IMR-90 (cell line): Measurements from ENCODE around the gene NHSL2. TPM values are rescaled to one million over a fixed set of nuclear protein-coding genes. Genes with fewer than 3 reads are reported as not detected.

ENCODE experiments used
- ATAC-seq: fragments of 200-7000 bp; cut with Tn5 transposase; 2 replicates; pipeline ENCODE4 v1.9.1; 2020; ENCODE audit warnings: low read depth, mild to moderate bottlenecking, moderate library complexity
- BruUV-seq: library from RNA; stranded (reverse); fragments of 400-500 nt; replicated peaks from 2 replicates; lab custom pipeline; 2021; lab: Mats Ljungman, UMichigan
- CTCF ChIA-PET: fragments of 300-600 bp; formaldehyde crosslinking; extraction: SDS; loops from one replicate; lab custom pipeline; 2021; ENCODE audit warnings: antibody characterized with exemption; lab: Yijun Ruan, JAX
- POLR2A ChIA-PET: fragments of 300-600 bp; sonication (Branson Sonifier 250); formaldehyde crosslinking; loops from one replicate; lab custom pipeline; 2022; ENCODE audit warnings: antibody characterized with exemption; ENCODE audit not compliant: unreplicated experiment; lab: Charles Lee
- DNase-seq: peaks from one replicate; pipeline ENCODE4 v3.0.0; 2013
- H2AFZ ChIP-seq: replicated peaks from 2 replicates; pipeline ENCODE3; 2013; ENCODE audit warnings: low read length, mild to moderate bottlenecking; ENCODE audit not compliant: poor library complexity
- H2AK5ac ChIP-seq: 2 replicates; pipeline ENCODE4 v1.6.1; 2013; ENCODE audit warnings: low read depth, low read length, inconsistent platforms
- H2AK9ac ChIP-seq: replicated peaks from 2 replicates; pipeline ENCODE3; 2013; ENCODE audit warnings: mild to moderate bottlenecking, low read depth, low read length, moderate library complexity; ENCODE audit not compliant: poor library complexity
- H2BK120ac ChIP-seq: 2 replicates; pipeline ENCODE4 v1.6.1; 2013; ENCODE audit warnings: low read depth, low read length, inconsistent platforms
- H2BK15ac ChIP-seq: 3 replicates; pipeline ENCODE4 v1.6.1; 2013; ENCODE audit warnings: low read depth, low read length, inconsistent platforms
- H2BK20ac ChIP-seq: 2 replicates; pipeline ENCODE4 v1.6.1; 2013; ENCODE audit warnings: low read depth, mild to moderate bottlenecking, inconsistent platforms, low read length, moderate library complexity
- H2BK5ac ChIP-seq: 2 replicates; pipeline ENCODE4 v1.6.1; 2013; ENCODE audit warnings: mild to moderate bottlenecking, low read depth, low read length, inconsistent platforms; ENCODE audit not compliant: poor library complexity, severe bottlenecking
- H3K14ac ChIP-seq: replicated peaks from 2 replicates; pipeline ENCODE4 v1.6.1; 2013; ENCODE audit warnings: low read depth, low read length, inconsistent platforms
- H3K18ac ChIP-seq: 2 replicates; pipeline ENCODE4 v1.6.1; 2013; ENCODE audit warnings: low read depth, low read length, control low read depth
- H3K23ac ChIP-seq: 2 replicates; pipeline ENCODE4 v1.6.1; 2013; ENCODE audit warnings: low read depth, low read length, inconsistent platforms
- H3K27ac ChIP-seq: 2 replicates; pipeline ENCODE4 v1.5.1; 2013; ENCODE audit warnings: mild to moderate bottlenecking, control low read depth, low read length; ENCODE audit not compliant: insufficient read depth
- H3K27me3 ChIP-seq: 2 replicates; pipeline ENCODE4 v1.6.1; 2013; ENCODE audit warnings: low read length; ENCODE audit not compliant: control insufficient read depth, insufficient read depth
- H3K36me3 ChIP-seq: 2 replicates; pipeline ENCODE4 v1.6.1; 2013; ENCODE audit warnings: low read length, mixed read lengths; ENCODE audit not compliant: control insufficient read depth, insufficient read depth
- H3K4ac ChIP-seq: 2 replicates; pipeline ENCODE4 v1.6.1; 2013; ENCODE audit warnings: low read depth, low read length, inconsistent platforms
- H3K4me1 ChIP-seq: 2 replicates; pipeline ENCODE4 v1.6.1; 2013; ENCODE audit warnings: low read length, mixed read lengths; ENCODE audit not compliant: control insufficient read depth, insufficient read depth
- H3K4me2 ChIP-seq: 2 replicates; pipeline ENCODE4 v1.6.1; 2013; ENCODE audit warnings: low read depth, mild to moderate bottlenecking, control low read depth, low read length, moderate library complexity
- H3K4me3 ChIP-seq: 2 replicates; pipeline ENCODE4 v1.5.1; 2013; ENCODE audit warnings: low read depth, mild to moderate bottlenecking, control low read depth, low read length, moderate library complexity; ENCODE audit not compliant: insufficient read depth
- H3K56ac ChIP-seq: 2 replicates; pipeline ENCODE4 v1.6.1; 2013; ENCODE audit warnings: low read length, inconsistent platforms; ENCODE audit not compliant: insufficient read depth; ENCODE audit errors: extremely low read depth
- H3K79me1 ChIP-seq, 2 experiments: 2 replicates each; pipeline ENCODE4 v1.6.1; 2013; ENCODE audit warnings: low read length in 2 of 2, inconsistent platforms in 1 of 2, low read depth in 1 of 2
- H3K9ac ChIP-seq: 2 replicates; pipeline ENCODE4 v1.6.1; 2013; ENCODE audit warnings: low read depth, low read length, control low read depth
- H3K9me1 ChIP-seq: 2 replicates; pipeline ENCODE4 v1.6.1; 2013; ENCODE audit warnings: low read length, inconsistent platforms; ENCODE audit not compliant: insufficient read depth
- H3K9me3 ChIP-seq: 2 replicates; pipeline ENCODE4 v1.6.1; 2013; ENCODE audit warnings: low read length; ENCODE audit not compliant: control insufficient read depth, insufficient read depth
- H4K20me1 ChIP-seq: 2 replicates; pipeline ENCODE4 v1.6.1; 2013; ENCODE audit warnings: low read length, inconsistent platforms; ENCODE audit not compliant: insufficient read depth
- H4K5ac ChIP-seq: 2 replicates; pipeline ENCODE4 v1.6.1; 2013; ENCODE audit warnings: mild to moderate bottlenecking, low read depth, low read length, control low read depth
- H4K8ac ChIP-seq, 2 experiments: 2 replicates each; pipeline ENCODE4 v1.6.1; 2013; ENCODE audit warnings: low read depth in 2 of 2, low read length in 2 of 2, control low read depth in 1 of 2, inconsistent platforms in 1 of 2
- H4K91ac ChIP-seq: 2 replicates; pipeline ENCODE4 v1.6.1; 2013; ENCODE audit warnings: low read depth, low read length, inconsistent platforms; ENCODE audit not compliant: insufficient read depth
- BHLHE40 ChIP-seq: fragments of 150-350 bp; IDR thresholded peaks from 2 replicates; pipeline ENCODE4 v1.6.1; 2016; ENCODE audit warnings: mild to moderate bottlenecking, low read depth, low read length
- CEBPB ChIP-seq: IDR thresholded peaks from 2 replicates; pipeline ENCODE4 v1.6.1; 2012; ENCODE audit warnings: low read depth, low read length, improper control_type of control experiment
- CHD1 ChIP-seq: IDR thresholded peaks from 2 replicates; pipeline ENCODE4 v1.6.1; 2012; ENCODE audit warnings: low read depth, low read length, improper control_type of control experiment
- CTCF ChIP-seq: conservative IDR thresholded peaks from 2 replicates; pipeline ENCODE4 v1.5.1; 2012; ENCODE audit warnings: mild to moderate bottlenecking, low read depth, low read length, improper control_type of control experiment
- ELK1 ChIP-seq: fragments of 150-350 bp; IDR thresholded peaks from 2 replicates; pipeline ENCODE4 v1.6.1; 2016; ENCODE audit warnings: low read depth, mild to moderate bottlenecking, low read length, moderate library complexity, borderline replicate concordance
- FOS ChIP-seq: fragments of 150-350 bp; IDR thresholded peaks from 2 replicates; pipeline ENCODE4 v1.6.1; 2016; ENCODE audit warnings: low read depth, low read length
- MAFK ChIP-seq: IDR thresholded peaks from 2 replicates; pipeline ENCODE4 v1.6.1; 2012; ENCODE audit warnings: low read depth, low read length, improper control_type of control experiment
- MAZ ChIP-seq: IDR thresholded peaks from 2 replicates; pipeline ENCODE4 v1.6.1; 2012; ENCODE audit warnings: low read depth, mild to moderate bottlenecking, low read length, improper control_type of control experiment, moderate library complexity, borderline replicate concordance
- MXI1 ChIP-seq: IDR thresholded peaks from 2 replicates; pipeline ENCODE4 v1.6.1; 2012; ENCODE audit warnings: low read depth, mild to moderate bottlenecking, low read length, moderate library complexity, borderline replicate concordance
- NFE2L2 ChIP-seq: fragments of 150-350 bp; IDR thresholded peaks from 2 replicates; pipeline ENCODE4 v1.6.1; 2016; ENCODE audit warnings: low read depth, mild to moderate bottlenecking, low read length
- POLR2A ChIP-seq: IDR thresholded peaks from 2 replicates; pipeline ENCODE4 v1.6.1; 2012; ENCODE audit warnings: mild to moderate bottlenecking, low read depth, low read length
- RAD21 ChIP-seq: IDR thresholded peaks from 2 replicates; pipeline ENCODE4 v1.6.1; 2012; ENCODE audit warnings: low read length, improper control_type of control experiment
- RCOR1 ChIP-seq: IDR thresholded peaks from 2 replicates; pipeline ENCODE4 v1.6.1; 2012; ENCODE audit warnings: mild to moderate bottlenecking, low read length, improper control_type of control experiment; ENCODE audit not compliant: insufficient replicate concordance
- RFX5 ChIP-seq: IDR thresholded peaks from 2 replicates; pipeline ENCODE4 v1.8.0; 2012; ENCODE audit warnings: low read depth, mild to moderate bottlenecking, low read length, moderate library complexity
- SMC3 ChIP-seq: fragments of 150-350 bp; IDR thresholded peaks from 2 replicates; pipeline ENCODE4 v1.6.1; 2016; ENCODE audit warnings: low read depth, mild to moderate bottlenecking, antibody characterized with exemption, low read length, moderate library complexity
- USF2 ChIP-seq: fragments of 150-350 bp; IDR thresholded peaks from 2 replicates; pipeline ENCODE4 v1.6.1; 2017; ENCODE audit warnings: mild to moderate bottlenecking, antibody characterized with exemption, low read length, low read depth
- WGBS, 2 experiments: methylation state at CpG; one replicate each; pipeline versions ENCODE4 v1.1.5 to v1.1.7; 2013; ENCODE audit warnings: missing lambda C conversion rate in 2 of 2; ENCODE audit not compliant: insufficient read length in 1 of 2; ENCODE audit errors: extremely low coverage in 2 of 2; 5-methylcytosine and 5-hydroxymethylcytosine counted together
- dilution Hi-C: fragments of 300-500 bp; cut with HindIII; formaldehyde crosslinking; loops from one replicate; pipeline ENCODE4 v1.14.3; 2018; ENCODE audit warnings: low sequenced_read_pairs; ENCODE audit not compliant: unreplicated experiment
- in situ Hi-C: fragments of 300-500 bp; cut with MboI; formaldehyde crosslinking; loops from 3 replicates; pipeline ENCODE4 v1.14.3; 2019; ENCODE audit warnings: low sequenced_read_pairs, inconsistent platforms, mixed read lengths
- intact Hi-C: fragments of 100-400 bp; cut with micrococcal nuclease; formaldehyde crosslinking; loops from 2 replicates; pipeline ENCODE4 v1.10.0; 2022
- polyA plus RNA-seq, 3 experiments: library from polyadenylated mRNA; depleted of rRNA; stranded (reverse); fragments of >200 nt; gene quantifications; 2 replicates each; pipeline ENCODE4 v1.2.3, GENCODE V29; 2012; ENCODE audit warnings: low replicate concordance in 1 of 3
- total RNA-seq: library from RNA; depleted of rRNA; stranded (reverse); fragments of >200 nt; gene quantifications from 2 replicates; pipeline ENCODE4 v1.2.3, GENCODE V29; 2012

NHSL2 gene
- total and polyA plus RNA-seq, 2 of the 4 experiments (the other 2 are of a cell fraction), result 0.72 to 0.75 TPM

GRCh38 chrX:72052415-72053090 lies 141.9 kb downstream of the NHSL2 start:
- H4K5ac ChIP-seq, result no peak overlapping the region
- ChIA-PET CTCF (no interaction called here), POLR2A (no interaction called here)
- in situ Hi-C loops, result no loop called here
- no peak overlapping the region for H3K9ac ChIP-seq
- BruUV-seq, result no TSS peak
- no peaks in the 10 kb centered on the region for H3K4me1 ChIP-seq
- no peak overlapping the region for H2BK20ac ChIP-seq
- ATAC-seq, result peak; percentile 37
- H3K14ac ChIP-seq, result no peak overlapping the region
- intact Hi-C loops, result no loop called here
- no peak overlapping the region for H3K23ac ChIP-seq
- H2BK120ac ChIP-seq, result no peak overlapping the region
- H2AFZ ChIP-seq, result no peak overlapping the region
- no peak overlapping the region for H3K56ac ChIP-seq
- no peaks in the 10 kb centered on the region; the same call in 1 of the 2 replicates for H3K9me1 ChIP-seq
- H3K79me1 ChIP-seq, result no peaks in the 10 kb centered on the region
- H4K91ac ChIP-seq, result no peak overlapping the region
- TF ChIP-seq RCOR1 (no peak), MAZ (no peak), NFE2L2 (no peak), CHD1 (no peak), BHLHE40 (no peak), MXI1 (no peak), MAFK (no peak), CEBPB (no peak), CTCF (no peak), FOS (no peak), RFX5 (no peak), SMC3 (no peak), RAD21 (no peak), ELK1 (no peak), USF2 (no peak), POLR2A (no peak)
- H3K4me3 ChIP-seq, result no peak overlapping the region
- no peak overlapping the region for H4K8ac ChIP-seq
- no peaks in the 10 kb centered on the region for H3K36me3 ChIP-seq
- no peaks in the 10 kb centered on the region for H4K20me1 ChIP-seq
- no peak overlapping the region for H2BK15ac ChIP-seq
- 0 out of 2 replicates have a peak, but pooled peaks cover 1% of the 10 kb centered on the region for H3K9me3 ChIP-seq
- H3K4me2 ChIP-seq, result no peak overlapping the region
- peak; percentile 22 for DNase-seq
- H3K18ac ChIP-seq, result no peak overlapping the region
- no peak overlapping the region for H2BK5ac ChIP-seq
- H3K4ac ChIP-seq, result no peak overlapping the region
- H3K27me3 ChIP-seq, result peaks cover 65% of the 10 kb centered on the region
- dilution Hi-C loops, result no loop called here
- H2AK5ac ChIP-seq, result no peak overlapping the region
- no peak overlapping the region for H3K27ac ChIP-seq
- no CpG with 5 or more reads among the region's 5 CpGs for WGBS, 2 experiments
- H2AK9ac ChIP-seq, result no peak overlapping the region
